Memory B cell (primary cell): ENCODE results near the gene DNAJC9.

Source experiments
- ATAC-seq: fragments of 150-1000 bp; cut with Tn5 transposase; 2 replicates; pipeline ENCODE4 v1.10.0; 2021; ENCODE audit warnings: low read depth, mild to moderate bottlenecking, moderate library complexity
- DNase-seq, 2 donors: peaks; one replicate each; pipeline ENCODE4 v3.0.0; 2022; ENCODE audit warnings: low spot score in 2 of 2
- H3K27ac Mint-ChIP-seq: one replicate; pipeline ENCODE4 v1.8.0; 2022; ENCODE audit warnings: mild to moderate bottlenecking, moderate library complexity, mixed read lengths
- H3K27me3 Mint-ChIP-seq: one replicate; pipeline ENCODE4 v1.8.0; 2022; ENCODE audit warnings: mixed read lengths
- H3K36me3 Mint-ChIP-seq: one replicate; pipeline ENCODE4 v1.8.0; 2022; ENCODE audit warnings: mild to moderate bottlenecking, mixed read lengths
- H3K4me1 Mint-ChIP-seq: one replicate; pipeline ENCODE4 v1.8.0; 2022; ENCODE audit warnings: mixed read lengths
- H3K4me3 Mint-ChIP-seq: one replicate; pipeline ENCODE4 v1.8.0; 2022; ENCODE audit warnings: mild to moderate bottlenecking, moderate library complexity, mixed read lengths
- H3K9me3 Mint-ChIP-seq: one replicate; pipeline ENCODE4 v1.8.0; 2022; ENCODE audit warnings: mixed read lengths

The DNAJC9 gene

DNA sequence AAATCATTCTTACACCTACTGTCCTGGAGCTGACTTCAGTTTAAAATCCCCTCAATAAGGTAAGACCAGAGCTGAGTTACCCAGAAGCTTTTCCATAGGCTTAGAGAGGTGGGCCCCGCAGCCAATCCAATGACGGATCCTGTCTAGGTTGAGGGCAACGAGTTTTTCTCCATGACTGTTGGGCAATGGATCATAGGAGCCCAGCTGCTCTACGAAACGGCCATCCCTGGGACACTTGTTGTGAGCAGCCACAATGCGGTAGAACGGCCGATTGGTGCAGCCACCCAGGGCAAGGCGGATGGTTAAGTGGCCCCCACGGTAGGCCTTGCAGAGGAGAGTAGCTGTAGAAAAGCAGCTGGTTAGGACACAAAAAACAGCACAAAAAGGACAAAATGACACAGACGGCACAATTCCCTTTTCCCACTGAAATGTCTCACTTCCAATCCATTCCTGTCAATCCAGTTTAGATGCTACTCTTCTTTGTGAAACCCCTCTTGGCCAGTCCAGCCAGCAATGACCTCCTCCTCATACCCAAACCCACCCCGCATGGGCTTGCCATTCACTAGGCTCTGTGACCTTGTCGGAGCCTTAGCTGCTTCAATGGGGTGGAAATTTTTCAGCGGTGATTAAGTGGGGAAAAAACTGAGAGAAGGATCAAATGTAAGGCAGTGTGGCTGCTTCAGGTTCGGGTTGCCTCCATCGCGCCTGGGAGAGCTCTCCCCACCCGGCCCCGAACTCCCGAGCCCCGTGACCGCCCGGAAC is 4.8 kb upstream of the DNAJC9 start:
- Mint-ChIP-seq H3K4me3 (peak overlapping the region; percentile 99), H3K27ac (peak overlapping the region; percentile 96), H3K4me1 (peaks cover 27% of the 10 kb centered on the region), H3K36me3 (peaks cover 8% of the 10 kb centered on the region), H3K27me3 (no peaks in the 10 kb centered on the region), H3K9me3 (no peaks in the 10 kb centered on the region)
- no peak for ATAC-seq
- no peak for DNase-seq

DNA sequence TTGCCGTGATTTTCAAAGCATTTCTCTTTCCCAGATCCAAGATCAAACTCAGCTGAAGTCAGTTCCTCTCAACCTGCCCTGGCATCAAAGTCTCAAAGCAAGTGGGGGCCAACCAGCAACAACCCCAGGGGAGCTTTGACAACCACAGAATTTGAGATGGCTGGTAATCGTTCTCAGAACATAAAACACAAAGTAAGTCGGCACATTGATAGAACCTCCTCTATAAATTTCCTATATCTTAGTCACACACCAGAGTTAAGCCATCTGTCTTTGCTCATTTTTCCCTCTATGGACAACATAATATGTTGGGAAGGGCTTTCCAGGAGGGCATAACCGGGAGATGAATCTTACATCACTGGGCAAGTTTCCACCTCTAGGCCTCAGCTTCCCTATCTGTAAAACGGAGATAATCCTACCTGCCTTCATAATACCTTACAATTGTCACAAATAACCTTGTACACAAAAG is 1.2 kb upstream of the DNAJC9 start:
- Mint-ChIP-seq H3K9me3 (no peaks in the 10 kb centered on the region), H3K4me1 (peaks cover 38% of the 10 kb centered on the region), H3K27ac (peak overlapping the region; percentile 96), H3K36me3 (peaks cover 16% of the 10 kb centered on the region), H3K27me3 (no peaks in the 10 kb centered on the region), H3K4me3 (peak overlapping the region; percentile 32)
- DNase-seq = no peak
- ATAC-seq = no peak

DNA sequence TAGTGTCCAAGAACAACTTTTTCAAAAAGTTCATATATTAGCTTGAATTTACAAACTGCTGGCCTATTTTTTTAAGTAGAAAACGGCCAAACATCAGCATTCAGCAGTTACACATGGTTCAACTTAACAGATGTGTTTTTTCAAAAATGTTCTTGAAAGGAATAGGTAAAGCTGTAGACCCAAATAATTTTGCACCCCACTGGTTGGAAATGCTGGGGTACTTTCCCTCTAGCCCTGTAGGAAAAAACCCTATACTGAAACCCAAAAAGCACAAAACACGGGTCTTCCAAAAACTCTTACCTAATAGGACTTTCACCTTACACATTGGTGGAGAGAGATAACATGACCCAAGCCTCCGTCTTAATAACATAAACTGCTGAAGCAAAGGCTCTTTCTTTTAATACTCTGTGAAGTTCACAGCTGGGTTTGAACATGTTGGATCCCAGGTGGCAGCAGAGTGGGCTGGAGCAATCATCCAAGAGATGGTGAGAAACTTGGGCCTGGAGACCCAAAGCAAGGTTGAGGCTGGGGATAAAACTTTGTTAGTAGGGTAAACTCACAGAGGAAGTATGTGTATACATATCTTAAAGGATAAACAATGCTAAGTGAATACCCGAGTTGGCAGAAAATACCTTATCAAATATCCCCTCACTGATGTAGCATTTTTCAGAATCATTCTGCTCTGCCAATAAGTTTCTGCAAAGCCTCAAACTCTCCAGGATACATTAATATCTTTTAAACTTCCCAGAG is 629 bp upstream of the DNAJC9 start:
- peak overlapping the region; percentile 96 for H3K27ac Mint-ChIP-seq

DNA sequence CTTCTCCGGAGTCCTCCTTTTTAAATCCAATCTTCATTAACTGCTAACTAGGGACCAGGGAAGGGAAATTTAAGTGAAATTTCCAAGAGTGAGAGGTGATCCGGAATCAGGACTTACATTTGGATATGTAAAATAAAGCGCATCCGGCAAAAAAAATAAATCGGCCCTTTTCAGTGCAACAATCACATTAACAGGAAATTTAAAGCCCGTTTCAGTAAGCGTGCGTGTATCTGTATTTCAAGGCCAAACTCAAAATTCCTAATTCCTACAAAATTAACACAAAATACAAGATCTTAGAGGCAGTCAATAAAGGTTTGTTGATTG is 771 bp downstream of the DNAJC9 start:
- ATAC-seq (no peak), DNase-seq (no peak)
- Mint-ChIP-seq H3K27me3 (no peaks in the 10 kb centered on the region), H3K4me1 (peaks cover 31% of the 10 kb centered on the region), H3K4me3 (peak overlapping the region; percentile 94), H3K27ac (peak overlapping the region; percentile 96), H3K36me3 (peaks cover 25% of the 10 kb centered on the region), H3K9me3 (no peaks in the 10 kb centered on the region)

More for the DNA sequence above, 629 bp upstream of the DNAJC9 start:
- H3K4me1 Mint-ChIP-seq = peaks cover 37% of the 10 kb centered on the region
- no peaks in the 10 kb centered on the region for H3K27me3 Mint-ChIP-seq
- peaks cover 21% of the 10 kb centered on the region for H3K36me3 Mint-ChIP-seq
- ATAC-seq (no peak), DNase-seq (peak in 1 of 2 donors; percentile 3)
- H3K9me3 Mint-ChIP-seq = no peaks in the 10 kb centered on the region
- peak overlapping the region; percentile 94 for H3K4me3 Mint-ChIP-seq

DNA sequence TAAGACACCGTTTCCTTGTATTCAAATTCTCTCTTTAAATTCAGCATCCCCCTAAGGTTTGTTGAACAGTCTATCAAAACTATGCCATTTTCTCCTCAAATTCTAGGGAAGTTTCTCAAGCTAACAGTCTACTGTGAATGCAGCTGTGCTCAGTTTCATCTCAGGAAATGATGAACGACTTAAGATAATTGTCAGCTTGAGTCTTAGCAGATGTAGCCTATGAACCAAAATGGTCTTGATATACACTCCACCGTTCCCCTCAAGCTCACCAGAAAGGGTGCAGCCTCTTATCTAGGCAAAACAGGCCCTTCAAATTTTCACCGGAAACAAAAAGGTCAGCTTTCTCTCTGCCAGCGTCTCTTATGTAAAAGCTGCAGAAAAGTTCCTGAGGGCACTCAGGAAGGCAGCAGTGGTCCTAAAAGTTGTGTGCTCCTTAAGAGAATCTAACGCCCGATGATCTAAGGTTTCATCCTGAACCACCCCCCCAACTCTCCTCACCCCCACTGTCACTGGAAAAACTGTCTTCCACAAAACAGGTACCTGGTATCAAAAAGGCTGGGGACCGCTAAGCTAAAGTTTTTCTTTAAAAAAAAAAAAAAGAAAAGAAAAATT is 2.1 kb downstream of the DNAJC9 start:
- Mint-ChIP-seq H3K4me3 (no peak overlapping the region), H3K9me3 (no peaks in the 10 kb centered on the region), H3K27ac (peak overlapping the region; percentile 55), H3K4me1 (peaks cover 23% of the 10 kb centered on the region), H3K27me3 (no peaks in the 10 kb centered on the region), H3K36me3 (peaks cover 19% of the 10 kb centered on the region)
- no peak for DNase-seq
- ATAC-seq = no peak

DNA sequence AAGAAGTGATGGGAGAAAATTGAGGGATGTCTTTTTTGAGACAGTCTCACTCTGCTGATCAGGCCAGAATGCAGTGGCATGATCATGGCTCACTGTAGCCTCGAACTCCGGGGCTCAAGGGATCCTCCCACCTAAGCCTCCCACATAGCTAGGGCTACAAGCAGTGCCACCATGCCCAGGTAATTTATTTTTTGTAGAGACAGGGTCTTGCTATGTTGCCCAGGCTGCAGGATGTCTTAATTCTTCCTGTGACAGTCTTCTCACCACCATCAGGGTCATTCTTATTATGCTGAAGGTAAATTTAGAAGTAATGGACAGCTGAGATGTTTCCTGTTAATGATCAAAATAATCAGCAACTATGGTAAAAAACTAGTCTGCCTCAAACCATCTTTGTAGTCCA is 7.1 kb downstream of the DNAJC9 start:
- no peaks in the 10 kb centered on the region for H3K9me3 Mint-ChIP-seq
- H3K4me1 Mint-ChIP-seq = peaks cover 8% of the 10 kb centered on the region
- H3K27me3 Mint-ChIP-seq = no peaks in the 10 kb centered on the region
- no peak for ATAC-seq
- H3K36me3 Mint-ChIP-seq = peaks cover 16% of the 10 kb centered on the region
- no peak for DNase-seq
- H3K4me3 Mint-ChIP-seq = no peak overlapping the region
- no peak overlapping the region for H3K27ac Mint-ChIP-seq

DNA sequence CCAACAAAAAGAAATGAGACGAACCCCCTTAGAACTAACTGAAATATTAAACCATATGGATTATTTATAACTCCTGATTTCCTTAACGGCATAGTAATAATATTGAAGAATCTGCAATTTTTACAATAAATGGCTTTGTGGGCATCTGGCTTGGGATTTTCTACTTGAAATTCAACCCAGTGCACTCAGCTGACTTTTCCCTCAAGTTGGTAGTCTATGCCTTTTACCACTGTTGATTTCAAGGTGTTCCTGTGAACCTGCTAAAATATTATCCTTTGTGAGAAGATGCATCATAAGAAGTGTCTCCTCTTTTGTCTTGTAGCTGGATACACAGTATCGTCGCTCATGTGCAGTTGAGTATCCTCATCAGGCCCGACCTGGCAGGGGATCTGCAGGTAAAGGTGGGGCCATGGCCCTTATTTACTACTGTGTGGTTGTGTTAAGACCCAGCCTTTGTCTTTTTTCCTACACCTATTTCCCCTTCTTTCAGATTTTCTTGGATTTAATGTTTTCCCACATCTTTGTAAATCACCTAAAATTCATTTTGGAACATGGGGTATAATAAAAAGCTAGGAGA is 8.0 kb downstream of the DNAJC9 start:
- H3K4me3 Mint-ChIP-seq = no peak overlapping the region
- H3K27ac Mint-ChIP-seq = no peak overlapping the region
- no peaks in the 10 kb centered on the region for H3K9me3 Mint-ChIP-seq
- peaks cover 1% of the 10 kb centered on the region for H3K4me1 Mint-ChIP-seq
- DNase-seq (no peak), ATAC-seq (no peak)
- H3K36me3 Mint-ChIP-seq = peaks cover 16% of the 10 kb centered on the region
- no peaks in the 10 kb centered on the region for H3K27me3 Mint-ChIP-seq

DNA sequence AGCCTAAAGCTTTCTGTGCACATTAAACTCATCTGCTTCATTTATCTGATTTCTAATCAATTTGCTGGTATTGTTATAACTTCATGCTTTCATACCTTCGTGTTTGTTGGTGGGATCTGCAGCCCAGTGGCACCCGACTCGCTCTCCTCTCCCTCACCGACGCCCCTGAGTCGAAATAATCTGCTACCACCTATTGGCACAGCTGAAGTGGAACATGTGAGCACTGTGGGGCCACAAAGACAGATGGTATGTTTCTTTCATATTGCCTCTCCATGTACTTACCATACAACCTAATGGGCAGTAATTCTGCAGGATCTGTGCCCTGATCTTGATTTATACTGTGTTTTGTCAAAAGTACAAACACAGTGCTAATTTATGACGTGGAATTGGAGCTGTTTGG is 12.4 kb downstream of the DNAJC9 start:
- no peaks in the 10 kb centered on the region for H3K27me3 Mint-ChIP-seq
- peaks cover 10% of the 10 kb centered on the region for H3K36me3 Mint-ChIP-seq
- no peaks in the 10 kb centered on the region for H3K9me3 Mint-ChIP-seq
- H3K4me1 Mint-ChIP-seq = no peaks in the 10 kb centered on the region
- no peak overlapping the region for H3K27ac Mint-ChIP-seq
- DNase-seq (no peak), ATAC-seq (no peak)
- H3K4me3 Mint-ChIP-seq = no peak overlapping the region

DNA sequence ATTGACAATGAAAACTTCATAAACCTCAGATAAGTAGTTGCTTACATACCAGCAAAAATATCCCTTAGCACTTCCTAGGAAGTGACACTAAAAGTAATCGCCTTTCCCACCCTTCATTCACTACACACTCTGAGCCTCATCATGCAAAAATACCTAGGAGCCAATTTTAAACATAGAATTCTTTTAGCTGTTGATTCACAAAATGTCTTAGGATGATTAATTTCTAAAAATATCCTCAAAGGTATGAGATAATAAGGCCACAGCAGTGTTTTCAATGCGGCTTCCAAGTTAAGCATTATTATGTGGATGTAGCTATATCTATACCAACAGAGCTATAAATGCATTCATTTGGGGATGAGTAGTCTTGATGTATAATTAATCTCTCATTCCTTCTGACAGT is 13.2 kb downstream of the DNAJC9 start:
- ATAC-seq = no peak
- no peak for DNase-seq
- no peak overlapping the region for H3K4me3 Mint-ChIP-seq
- peaks cover 11% of the 10 kb centered on the region for H3K36me3 Mint-ChIP-seq
- H3K27ac Mint-ChIP-seq = no peak overlapping the region
- H3K27me3 Mint-ChIP-seq = no peaks in the 10 kb centered on the region
- H3K4me1 Mint-ChIP-seq = no peaks in the 10 kb centered on the region
- H3K9me3 Mint-ChIP-seq = no peaks in the 10 kb centered on the region

DNA sequence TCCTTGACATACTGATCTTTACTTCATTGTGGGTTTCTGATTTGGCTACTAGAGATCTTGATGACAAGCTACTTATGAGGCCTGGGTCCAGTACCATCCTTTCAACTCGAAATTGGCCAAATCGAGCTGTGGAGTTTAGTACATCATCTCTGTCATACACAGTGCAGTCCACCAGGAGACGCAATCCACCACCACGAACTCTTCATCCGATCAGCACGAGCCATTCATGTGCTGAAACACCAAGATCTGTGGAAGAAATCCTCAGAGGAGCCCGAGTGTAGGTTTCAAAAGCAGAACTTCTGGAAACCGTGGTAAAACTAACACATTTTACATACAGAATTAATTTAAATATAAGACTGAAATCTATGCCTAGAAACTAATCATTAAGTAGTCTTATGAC is 14.2 kb downstream of the DNAJC9 start:
- H3K27ac Mint-ChIP-seq = peak overlapping the region; percentile 48
- no peaks in the 10 kb centered on the region for H3K9me3 Mint-ChIP-seq
- peaks cover 11% of the 10 kb centered on the region for H3K36me3 Mint-ChIP-seq
- no peaks in the 10 kb centered on the region for H3K27me3 Mint-ChIP-seq
- DNase-seq = no peak
- H3K4me1 Mint-ChIP-seq = no peaks in the 10 kb centered on the region
- no peak overlapping the region for H3K4me3 Mint-ChIP-seq
- ATAC-seq = no peak

DNA sequence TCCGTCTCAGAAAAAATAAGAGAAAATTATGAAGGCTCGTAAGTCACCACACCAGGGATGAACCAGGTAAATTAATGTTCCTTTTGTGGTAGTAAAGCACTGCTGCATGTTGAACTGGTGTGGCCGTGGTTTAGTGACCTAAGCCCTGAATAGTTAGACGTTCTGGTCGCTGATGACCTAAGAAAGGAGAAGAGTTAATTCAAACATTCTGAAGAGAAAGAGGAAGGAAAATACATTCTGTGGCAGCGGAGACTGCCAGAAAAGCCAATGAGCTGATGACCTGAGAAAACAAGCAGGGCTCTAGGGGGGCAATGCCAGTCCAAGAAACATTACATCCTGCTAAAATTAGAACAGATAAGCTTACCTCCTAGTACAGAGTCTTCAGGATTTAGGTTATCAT is 17.5 kb downstream of the DNAJC9 start:
- H3K36me3 Mint-ChIP-seq = peaks cover 8% of the 10 kb centered on the region
- H3K27me3 Mint-ChIP-seq = no peaks in the 10 kb centered on the region
- H3K4me1 Mint-ChIP-seq = no peaks in the 10 kb centered on the region
- peak overlapping the region; percentile 24 for H3K27ac Mint-ChIP-seq
- DNase-seq (no peak), ATAC-seq (no peak)
- H3K9me3 Mint-ChIP-seq = no peaks in the 10 kb centered on the region
- H3K4me3 Mint-ChIP-seq = no peak overlapping the region

DNA sequence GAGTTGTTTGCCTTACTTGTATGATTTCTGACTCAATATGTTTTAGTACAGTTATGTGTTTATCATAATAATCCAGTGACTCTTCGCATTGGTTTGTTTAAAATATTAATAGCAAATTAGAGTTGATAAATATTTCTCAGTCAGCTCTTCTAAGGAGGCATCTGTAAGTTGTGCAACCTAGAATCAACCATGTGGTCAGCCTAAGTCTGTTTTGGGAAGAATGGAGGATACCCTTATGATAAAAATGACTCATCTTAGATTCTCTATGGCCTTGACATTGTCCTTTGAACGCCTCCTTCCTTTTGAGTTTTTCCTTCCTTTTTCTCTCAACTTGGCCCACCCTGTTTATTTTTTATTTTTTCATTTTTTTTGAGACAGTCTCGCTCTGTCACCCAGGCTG is 18.8 kb downstream of the DNAJC9 start:
- ATAC-seq = no peak
- no peak overlapping the region for H3K27ac Mint-ChIP-seq
- H3K4me3 Mint-ChIP-seq = no peak overlapping the region

DNA sequence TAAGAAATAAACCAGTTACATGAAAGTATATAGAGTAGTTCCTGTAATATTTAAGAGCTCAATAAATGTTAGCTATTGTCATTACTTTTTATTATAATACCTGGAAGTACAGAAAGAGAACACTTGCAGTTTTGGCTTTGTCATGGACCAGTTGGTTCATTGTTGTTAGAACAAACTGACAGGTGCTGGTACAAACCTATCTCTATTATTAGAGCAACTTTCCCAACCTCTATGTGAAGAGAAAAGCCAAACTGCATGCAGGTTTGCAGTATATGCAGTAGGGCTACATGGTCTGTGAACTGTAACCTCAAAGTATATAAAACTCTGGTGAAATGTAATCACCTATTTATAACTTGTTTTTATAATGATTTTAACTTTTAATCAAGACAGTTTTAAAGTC is 20.4 kb downstream of the DNAJC9 start:
- Mint-ChIP-seq H3K36me3 (peaks cover 8% of the 10 kb centered on the region), H3K27me3 (no peaks in the 10 kb centered on the region), H3K27ac (no peak overlapping the region), H3K4me1 (no peaks in the 10 kb centered on the region), H3K4me3 (no peak overlapping the region), H3K9me3 (no peaks in the 10 kb centered on the region)
- DNase-seq (no peak), ATAC-seq (no peak)

More for the DNA sequence above, 18.8 kb downstream of the DNAJC9 start:
- Mint-ChIP-seq H3K27me3 (no peaks in the 10 kb centered on the region), H3K36me3 (peaks cover 8% of the 10 kb centered on the region), H3K9me3 (no peaks in the 10 kb centered on the region), H3K4me1 (no peaks in the 10 kb centered on the region)
- no peak for DNase-seq

DNA sequence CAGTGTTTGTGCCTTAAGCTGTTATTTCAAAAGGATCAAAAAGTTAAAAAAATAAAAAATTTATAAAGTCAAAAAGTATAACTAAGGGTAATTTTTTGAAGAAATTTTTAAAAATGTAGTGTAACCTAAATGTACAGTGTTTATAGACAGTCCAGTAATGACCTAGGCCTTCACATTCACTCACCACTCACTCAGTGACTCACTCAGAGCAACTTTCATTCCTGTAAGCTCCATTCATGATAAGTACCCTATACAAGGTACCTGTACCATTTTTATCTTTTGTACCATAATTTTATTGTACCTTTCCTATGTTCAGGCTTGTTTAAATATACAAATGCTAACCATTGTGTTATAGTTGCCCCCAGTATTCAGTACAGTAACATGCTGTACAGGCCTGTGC is 21.5 kb downstream of the DNAJC9 start:
- ATAC-seq = no peak
- Mint-ChIP-seq H3K27ac (no peak overlapping the region), H3K36me3 (peaks cover 9% of the 10 kb centered on the region), H3K4me3 (no peak overlapping the region), H3K9me3 (no peaks in the 10 kb centered on the region), H3K27me3 (no peaks in the 10 kb centered on the region), H3K4me1 (no peaks in the 10 kb centered on the region)
- DNase-seq = no peak
